Keratinocyte (primary cell): ENCODE results near the gene TRDN. TPM values are rescaled to one million over a fixed set of nuclear protein-coding genes. Genes with fewer than 3 reads are reported as not detected.
"Not testable (repeated sequence)": the region's sequence is repeated elsewhere in the genome, so short reads cannot be mapped to it uniquely, and the experiment has no call there.

Experiments
- DNase-seq: peaks from one replicate; pipeline ENCODE4 v3.0.0-alpha.2; 2011; ENCODE audit warnings: low read depth, missing footprints, low spot score
- FAIRE-seq: peaks from 2 replicates; lab custom pipeline; 2011; peaks lifted over from hg19 to GRCh38; lab: Jason Lieb, UNC
- H2AFZ ChIP-seq: 2 replicates; pipeline ENCODE4 v1.6.0; 2012; ENCODE audit warnings: low read length, control low read depth, inconsistent platforms; ENCODE audit not compliant: control insufficient read depth
- H3K27ac ChIP-seq: 2 replicates; pipeline ENCODE4 v1.5.1; 2011; ENCODE audit warnings: low read length; ENCODE audit not compliant: control insufficient read depth, insufficient read depth
- H3K27me3 ChIP-seq: 3 replicates; pipeline ENCODE4 v1.6.0; 2011; ENCODE audit warnings: low read length; ENCODE audit not compliant: control insufficient read depth, insufficient read depth; ENCODE audit errors: extremely low read depth
- H3K36me3 ChIP-seq, 2 experiments: 2 replicates in 1 of 2; 3 replicates in 1 of 2; pipeline ENCODE4 v1.5.1; 2011; ENCODE audit warnings: low read length in 2 of 2, mild to moderate bottlenecking in 1 of 2; ENCODE audit not compliant: control insufficient read depth in 2 of 2, insufficient read depth in 2 of 2; ENCODE audit errors: extremely low read depth in 1 of 2
- H3K4me1 ChIP-seq: 3 replicates; pipeline ENCODE4 v1.5.1; 2011; ENCODE audit warnings: low read length; ENCODE audit not compliant: control insufficient read depth, insufficient read depth; ENCODE audit errors: extremely low read depth
- H3K4me2 ChIP-seq: 3 replicates; pipeline ENCODE4 v1.6.0; 2011; ENCODE audit warnings: low read depth, low read length; ENCODE audit not compliant: control insufficient read depth, insufficient read depth; ENCODE audit errors: extremely low read depth
- H3K4me3 ChIP-seq, 3 experiments: fragments of 200-600 bp in 1 of 3; sonication (generic) in 1 of 3; 2 replicates in 2 of 3; 3 replicates in 1 of 3; pipeline ENCODE4 v1.5.1; 2011 to 2016; ENCODE audit warnings: low read length in 3 of 3, mild to moderate bottlenecking in 3 of 3, control low read depth in 2 of 3, inconsistent platforms in 1 of 3, low read depth in 1 of 3, mixed read lengths in 1 of 3, mixed run types in 1 of 3, moderate library complexity in 1 of 3; ENCODE audit not compliant: control insufficient read depth in 2 of 3, insufficient read depth in 2 of 3; ENCODE audit errors: extremely low read depth in 1 of 3
- H3K79me2 ChIP-seq: 2 replicates; pipeline ENCODE4 v1.6.0; 2012; ENCODE audit warnings: low read length; ENCODE audit not compliant: control insufficient read depth, insufficient read depth
- H3K9ac ChIP-seq: 3 replicates; pipeline ENCODE4 v1.6.0; 2011; ENCODE audit warnings: low read length; ENCODE audit not compliant: control insufficient read depth, insufficient read depth; ENCODE audit errors: extremely low read depth
- H3K9me1 ChIP-seq: 3 replicates; pipeline ENCODE4 v1.6.0; 2011; ENCODE audit warnings: low read length; ENCODE audit not compliant: control insufficient read depth, insufficient read depth; ENCODE audit errors: extremely low read depth
- H3K9me3 ChIP-seq: 2 replicates; pipeline ENCODE4 v1.5.1; 2012; ENCODE audit warnings: low read depth, low read length; ENCODE audit not compliant: control insufficient read depth
- H4K20me1 ChIP-seq: 3 replicates; pipeline ENCODE4 v1.6.0; 2011; ENCODE audit warnings: low read length; ENCODE audit not compliant: control insufficient read depth, insufficient read depth; ENCODE audit errors: extremely low read depth
- EZH2 ChIP-seq: IDR thresholded peaks from one replicate; pipeline ENCODE4 v1.6.1; 2012; ENCODE audit warnings: inconsistent platforms, mild to moderate bottlenecking, low read length, moderate library complexity
- dilution Hi-C: fragments of 300-500 bp; cut with MboI; formaldehyde crosslinking; loops from one replicate; pipeline ENCODE4 v1.7.0; 2020; ENCODE audit warnings: low sequenced_read_pairs; ENCODE audit not compliant: extremely low pct_ligation_motif_present
- polyA plus RNA-seq, 5 experiments: library from polyadenylated mRNA; depleted of rRNA in 3 of 5; stranded (reverse) in 3 of 5; stranded (forward) in 1 of 5; unstranded in 1 of 5; fragments of >200 nt; gene quantifications; 1 replicate in 1 of 5; 2 replicates in 3 of 5; 3 replicates in 1 of 5; pipeline versions ENCODE4 v1.2.1 to v1.2.3, GENCODE V29; 2011 to 2012; ENCODE audit warnings: missing spikeins in 2 of 5, low read depth in 1 of 5, low replicate concordance in 1 of 5
- TF ChIP-seq, protein P1 (sequence below), 3 experiments: IDR thresholded peaks in 1 of 3; conservative IDR thresholded peaks in 1 of 3; optimal IDR thresholded peaks in 1 of 3; 2 replicates in 2 of 3; 3 replicates in 1 of 3; pipeline versions ENCODE3 to v1.5.1; 2011; ENCODE audit warnings: low read length in 3 of 3, mild to moderate bottlenecking in 3 of 3, moderate library complexity in 2 of 3, control low read depth in 1 of 3, inconsistent platforms in 1 of 3; ENCODE audit not compliant: insufficient read depth in 2 of 3; ENCODE audit errors: extremely low read depth in 1 of 3

Gene TRDN
- polyA plus RNA-seq, 1 donor (not counting 4 experiments of a cell fraction or from before 2014, with no cell fraction given): not detected

DNA sequence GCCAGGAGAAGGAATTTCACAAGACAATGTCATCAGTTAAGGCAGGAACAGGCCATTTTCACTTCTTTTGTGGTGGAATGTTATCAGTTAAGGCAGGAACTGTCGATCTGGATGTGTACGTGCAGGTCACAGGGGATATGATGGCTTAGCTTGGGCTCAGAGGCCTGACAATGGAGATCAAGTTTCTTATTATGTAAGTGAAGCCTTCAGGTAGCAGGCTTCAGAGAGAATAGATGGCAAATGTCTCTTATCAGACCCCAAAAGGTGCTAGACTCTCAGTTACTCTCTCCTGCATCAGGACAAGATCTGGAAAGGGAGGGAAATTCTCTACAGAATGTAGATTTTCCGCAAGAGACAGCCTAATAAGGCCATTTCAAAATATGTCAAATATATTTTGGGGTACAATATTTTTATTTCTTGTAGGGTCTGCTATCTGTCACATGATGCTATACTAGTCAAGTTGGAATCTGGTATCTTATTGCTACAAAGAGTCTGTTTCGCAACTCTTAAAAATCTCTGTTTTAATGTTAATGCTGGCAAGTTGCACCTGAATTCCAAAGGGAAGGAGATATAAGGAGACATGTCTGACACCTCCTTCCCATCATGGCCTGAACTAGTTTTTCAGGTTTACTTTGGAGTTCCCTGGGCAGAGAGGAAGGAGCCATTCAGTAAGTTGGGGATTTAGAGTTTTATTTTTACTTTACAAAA lies 48.8 kb downstream of the TRDN start:
- no peak for DNase-seq
- H3K27ac ChIP-seq: no peak overlapping the region
- H3K9me3 ChIP-seq: no peaks in the 10 kb centered on the region
- FAIRE-seq: no peak
- H3K4me2 ChIP-seq: no peak overlapping the region
- H3K4me1 ChIP-seq: no peaks in the 10 kb centered on the region
- no peak overlapping the region for H3K4me3 ChIP-seq
- H3K9me1 ChIP-seq: no peaks in the 10 kb centered on the region
- H3K36me3 ChIP-seq: no peaks in the 10 kb centered on the region
- dilution Hi-C loops: no loop called here
- TF ChIP-seq, protein P1, sequence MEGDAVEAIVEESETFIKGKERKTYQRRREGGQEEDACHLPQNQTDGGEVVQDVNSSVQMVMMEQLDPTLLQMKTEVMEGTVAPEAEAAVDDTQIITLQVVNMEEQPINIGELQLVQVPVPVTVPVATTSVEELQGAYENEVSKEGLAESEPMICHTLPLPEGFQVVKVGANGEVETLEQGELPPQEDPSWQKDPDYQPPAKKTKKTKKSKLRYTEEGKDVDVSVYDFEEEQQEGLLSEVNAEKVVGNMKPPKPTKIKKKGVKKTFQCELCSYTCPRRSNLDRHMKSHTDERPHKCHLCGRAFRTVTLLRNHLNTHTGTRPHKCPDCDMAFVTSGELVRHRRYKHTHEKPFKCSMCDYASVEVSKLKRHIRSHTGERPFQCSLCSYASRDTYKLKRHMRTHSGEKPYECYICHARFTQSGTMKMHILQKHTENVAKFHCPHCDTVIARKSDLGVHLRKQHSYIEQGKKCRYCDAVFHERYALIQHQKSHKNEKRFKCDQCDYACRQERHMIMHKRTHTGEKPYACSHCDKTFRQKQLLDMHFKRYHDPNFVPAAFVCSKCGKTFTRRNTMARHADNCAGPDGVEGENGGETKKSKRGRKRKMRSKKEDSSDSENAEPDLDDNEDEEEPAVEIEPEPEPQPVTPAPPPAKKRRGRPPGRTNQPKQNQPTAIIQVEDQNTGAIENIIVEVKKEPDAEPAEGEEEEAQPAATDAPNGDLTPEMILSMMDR (optimal IDR thresholded peaks at IDR 0.05 in 1 of 3, IDR thresholded peaks at IDR 0.05 in 1 of 3, conservative IDR thresholded peaks at IDR 0.05 in 1 of 3; ENCODE audit: extremely low read depth in 1 of 3, insufficient read depth in 2 of 3, low read length in 3 of 3): no peak
- no peak for TF ChIP-seq EZH2
- H3K27me3 ChIP-seq: no peaks in the 10 kb centered on the region
- H4K20me1 ChIP-seq: no peaks in the 10 kb centered on the region
- H2AFZ ChIP-seq: no peak overlapping the region
- no peaks in the 10 kb centered on the region for H3K79me2 ChIP-seq
- H3K9ac ChIP-seq: no peak overlapping the region

DNA sequence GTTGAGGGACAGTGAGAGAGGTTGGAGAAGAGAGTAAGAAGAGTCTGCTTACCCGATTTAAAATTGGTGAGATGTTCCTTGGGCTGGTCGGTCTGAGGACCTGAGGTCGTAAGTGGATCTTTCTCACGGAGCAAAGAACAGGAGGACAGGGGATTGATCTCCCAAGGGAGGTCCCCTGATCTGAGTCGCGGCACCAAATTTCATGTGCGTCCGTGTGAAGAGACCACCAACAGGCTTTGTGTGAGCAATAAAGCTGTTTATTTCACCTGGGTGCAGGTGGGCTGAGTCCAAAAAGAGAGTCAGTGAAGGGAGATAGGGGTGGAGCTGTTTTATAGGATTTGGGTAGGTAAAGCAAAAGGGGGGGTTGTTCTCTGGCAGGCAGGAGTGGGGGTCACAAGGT lies 49.3 kb downstream of the TRDN start:
- H3K9me3 ChIP-seq, H3K9me1 ChIP-seq, H3K27me3 ChIP-seq, H3K4me3 ChIP-seq, H3K79me2 ChIP-seq, H3K4me1 ChIP-seq, dilution Hi-C loops, DNase-seq, H2AFZ ChIP-seq, H3K4me2 ChIP-seq, H3K36me3 ChIP-seq, H4K20me1 ChIP-seq, H3K27ac ChIP-seq, FAIRE-seq, H3K9ac ChIP-seq: not testable (repeated sequence)

DNA sequence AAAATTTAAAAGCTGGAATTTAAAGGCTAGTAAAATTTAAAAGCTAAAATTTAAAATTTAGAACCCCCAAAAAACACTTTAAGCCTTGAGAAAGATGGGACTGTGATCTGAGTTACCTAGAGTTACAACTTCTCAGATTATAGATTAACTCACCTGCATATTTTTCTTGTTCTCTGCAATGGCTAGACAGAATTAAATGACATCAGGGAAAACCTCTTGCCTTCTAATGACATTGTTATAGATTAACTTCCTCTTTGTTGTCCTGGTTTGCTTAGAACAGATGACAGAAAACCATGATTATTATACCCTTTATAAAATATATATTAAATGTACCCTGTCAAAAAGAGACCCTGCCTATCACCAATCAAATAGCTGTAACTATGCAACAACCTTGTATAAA lies 56.4 kb downstream of the TRDN start:
- Histone ChIP-seq H2AFZ (no peak overlapping the region), H3K27me3 (no peaks in the 10 kb centered on the region), H3K9ac (no peak overlapping the region), H3K27ac (no peak overlapping the region), H3K9me3 (no peaks in the 10 kb centered on the region), H3K36me3 (no peaks in the 10 kb centered on the region), H3K4me3 (no peak overlapping the region), H4K20me1 (no peaks in the 10 kb centered on the region), H3K9me1 (no peaks in the 10 kb centered on the region), H3K4me1 (no peaks in the 10 kb centered on the region), H3K4me2 (no peak overlapping the region), H3K79me2 (no peaks in the 10 kb centered on the region)
- no peak for FAIRE-seq
- DNase-seq: no peak
- TF ChIP-seq EZH2: no peak
- TF ChIP-seq, protein P1 (optimal IDR thresholded peaks at IDR 0.05 in 1 of 3, IDR thresholded peaks at IDR 0.05 in 1 of 3, conservative IDR thresholded peaks at IDR 0.05 in 1 of 3; ENCODE audit: extremely low read depth in 1 of 3, insufficient read depth in 2 of 3, low read length in 3 of 3): no peak
- dilution Hi-C loops: no loop called here
